ENCODE results near the gene ZNF254.

DNA sequence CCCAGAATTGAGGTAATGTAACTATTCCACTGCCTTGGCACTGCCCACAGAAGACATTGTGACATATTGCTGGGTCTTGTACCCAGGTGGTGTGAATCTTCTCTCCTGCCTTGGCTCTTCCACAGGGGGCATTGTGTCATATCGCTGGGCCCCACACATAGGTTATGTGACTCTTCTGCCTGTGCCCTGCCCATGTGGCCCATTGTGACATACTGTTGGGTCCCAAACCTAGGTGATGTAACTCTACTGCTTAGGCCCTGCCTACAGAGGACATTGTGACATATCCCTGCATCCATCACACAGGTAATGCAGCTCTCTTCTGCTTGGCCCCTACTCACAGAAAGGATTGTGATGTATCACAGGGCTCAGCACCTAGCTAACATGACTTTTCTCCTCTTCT is 37.5 kb upstream of the ZNF254 start:
- TF ChIP-seq, protein P1, sequence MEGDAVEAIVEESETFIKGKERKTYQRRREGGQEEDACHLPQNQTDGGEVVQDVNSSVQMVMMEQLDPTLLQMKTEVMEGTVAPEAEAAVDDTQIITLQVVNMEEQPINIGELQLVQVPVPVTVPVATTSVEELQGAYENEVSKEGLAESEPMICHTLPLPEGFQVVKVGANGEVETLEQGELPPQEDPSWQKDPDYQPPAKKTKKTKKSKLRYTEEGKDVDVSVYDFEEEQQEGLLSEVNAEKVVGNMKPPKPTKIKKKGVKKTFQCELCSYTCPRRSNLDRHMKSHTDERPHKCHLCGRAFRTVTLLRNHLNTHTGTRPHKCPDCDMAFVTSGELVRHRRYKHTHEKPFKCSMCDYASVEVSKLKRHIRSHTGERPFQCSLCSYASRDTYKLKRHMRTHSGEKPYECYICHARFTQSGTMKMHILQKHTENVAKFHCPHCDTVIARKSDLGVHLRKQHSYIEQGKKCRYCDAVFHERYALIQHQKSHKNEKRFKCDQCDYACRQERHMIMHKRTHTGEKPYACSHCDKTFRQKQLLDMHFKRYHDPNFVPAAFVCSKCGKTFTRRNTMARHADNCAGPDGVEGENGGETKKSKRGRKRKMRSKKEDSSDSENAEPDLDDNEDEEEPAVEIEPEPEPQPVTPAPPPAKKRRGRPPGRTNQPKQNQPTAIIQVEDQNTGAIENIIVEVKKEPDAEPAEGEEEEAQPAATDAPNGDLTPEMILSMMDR (IDR thresholded peaks at IDR 0.05; ENCODE audit: poor library complexity, severe bottlenecking), result no peak
- TF ChIP-seq SMC3 (conservative IDR thresholded peaks at IDR 0.05; ENCODE audit: poor library complexity), result no peak
- no peak for TF ChIP-seq EZH2 (IDR thresholded peaks at IDR 0.05; ENCODE audit: borderline replicate concordance, insufficient read depth, low read length, poor library complexity, severe bottlenecking)
- TF ChIP-seq POLR2AphosphoS5 (IDR thresholded peaks at IDR 0.05), result no peak

Data from neural cell (in vitro differentiated cells).